Measurements from ENCODE around the gene ERGIC3.

Gene ERGIC3

DNA sequence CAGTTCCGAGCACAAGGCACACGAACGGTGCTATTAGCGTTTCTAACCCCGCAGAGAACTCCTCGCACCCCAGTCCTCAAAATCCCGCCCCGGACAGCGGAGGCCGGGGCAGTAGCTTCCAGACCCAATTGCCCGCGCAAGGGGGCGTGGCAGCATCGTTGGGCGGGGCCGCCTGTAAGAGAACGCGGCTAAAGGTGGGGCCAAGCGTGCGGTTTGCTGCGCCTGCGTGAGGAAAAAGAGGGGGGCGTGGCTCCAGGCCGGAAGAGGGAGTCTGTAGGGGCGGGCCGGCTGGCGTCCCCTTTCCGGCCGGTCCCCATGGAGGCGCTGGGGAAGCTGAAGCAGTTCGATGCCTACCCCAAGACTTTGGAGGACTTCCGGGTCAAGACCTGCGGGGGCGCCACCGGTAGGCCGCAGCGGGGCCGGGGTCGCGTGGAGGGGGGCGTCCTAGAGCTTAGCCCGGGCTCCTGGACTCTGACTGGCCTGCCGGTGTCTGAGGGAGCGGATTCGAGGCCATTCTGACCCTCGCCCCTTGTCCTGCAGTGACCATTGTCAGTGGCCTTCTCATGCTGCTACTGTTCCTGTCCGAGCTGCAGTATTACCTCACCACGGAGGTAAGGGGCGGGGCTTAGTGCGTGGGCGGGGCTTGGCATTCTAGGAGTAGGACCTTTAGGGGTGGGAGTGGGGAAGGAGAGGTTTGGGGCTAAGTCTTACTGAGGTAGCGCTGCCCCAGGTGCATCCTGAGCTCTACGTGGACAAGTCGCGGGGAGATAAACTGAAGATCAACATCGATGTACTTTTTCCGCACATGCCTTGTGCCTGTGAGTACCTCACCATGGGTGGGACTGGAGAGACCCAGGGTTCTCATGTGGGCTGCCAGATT, at the start of gene ERGIC3:
Gene ERGIC3, plus strand, starts transcription at position 296 of the 880 bp plus-strand sequence. Its CDS starts 20 bp downstream, at position 316.
- peak; percentile 88 for DNase-seq (ENCODE audit: low read depth, low spot score)

DNA sequence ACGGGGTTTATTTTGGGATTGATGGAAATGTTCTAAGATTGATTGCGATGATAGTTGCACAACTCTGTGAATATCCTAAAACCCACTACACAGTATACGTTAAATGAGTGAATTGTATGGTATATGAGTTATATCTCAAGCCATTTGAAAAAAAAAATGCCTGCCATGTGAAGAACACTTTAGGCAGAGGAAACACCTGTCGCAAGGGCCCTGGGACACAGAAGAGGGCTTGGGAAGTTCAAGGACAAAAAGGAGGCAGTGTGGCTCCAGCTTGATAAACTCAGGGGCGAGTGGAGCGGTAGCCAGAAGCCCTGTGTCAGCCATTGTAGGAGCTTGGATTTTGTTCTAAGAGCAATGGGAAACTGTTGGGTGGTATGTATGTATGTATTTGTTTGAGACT, 49.5 kb upstream of the ERGIC3 start:
- no peak for DNase-seq (ENCODE audit: low read depth, low spot score)

DNA sequence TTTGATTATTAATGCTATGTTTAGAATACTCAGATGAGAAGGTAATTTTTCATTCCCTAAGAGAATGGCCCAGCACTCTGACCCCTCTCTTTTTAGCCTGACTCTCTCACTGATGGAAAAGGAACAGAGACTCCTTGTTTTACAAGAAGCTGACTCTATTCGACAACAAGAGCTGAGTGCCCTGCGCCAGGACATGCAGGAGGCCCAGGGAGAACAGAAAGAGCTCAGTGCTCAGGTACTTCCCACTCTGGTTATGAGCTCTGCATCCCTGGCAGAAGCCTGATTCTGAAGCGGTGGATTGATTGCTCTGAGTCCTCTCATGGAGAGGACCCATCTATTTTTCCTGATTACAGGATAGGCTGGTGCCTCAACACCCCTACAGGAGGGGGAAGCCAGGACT, 45.4 kb upstream of the ERGIC3 start:
- no peak for DNase-seq (ENCODE audit: low read depth, low spot score)

DNA sequence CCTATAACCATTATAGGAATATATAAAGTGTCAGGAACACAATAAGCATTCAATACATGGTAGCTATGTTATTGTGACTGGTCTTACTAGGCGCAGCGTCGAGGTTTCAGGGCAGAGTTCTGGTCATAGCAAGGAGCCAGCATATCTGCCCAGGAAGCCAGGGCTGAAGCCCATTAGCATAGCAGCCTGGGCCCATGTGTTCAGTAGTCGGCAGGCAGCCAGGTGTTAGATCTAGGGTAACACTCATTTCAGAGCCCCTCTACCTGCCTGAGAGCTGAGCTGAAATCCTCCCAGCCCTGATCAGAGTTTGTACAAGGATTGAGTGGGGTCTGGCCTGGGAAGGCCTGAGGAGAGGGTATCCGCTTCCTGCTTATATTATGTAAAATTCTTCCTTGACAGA, 44.6 kb upstream of the ERGIC3 start:
- DNase-seq (ENCODE audit: low read depth, low spot score), result no peak

DNA sequence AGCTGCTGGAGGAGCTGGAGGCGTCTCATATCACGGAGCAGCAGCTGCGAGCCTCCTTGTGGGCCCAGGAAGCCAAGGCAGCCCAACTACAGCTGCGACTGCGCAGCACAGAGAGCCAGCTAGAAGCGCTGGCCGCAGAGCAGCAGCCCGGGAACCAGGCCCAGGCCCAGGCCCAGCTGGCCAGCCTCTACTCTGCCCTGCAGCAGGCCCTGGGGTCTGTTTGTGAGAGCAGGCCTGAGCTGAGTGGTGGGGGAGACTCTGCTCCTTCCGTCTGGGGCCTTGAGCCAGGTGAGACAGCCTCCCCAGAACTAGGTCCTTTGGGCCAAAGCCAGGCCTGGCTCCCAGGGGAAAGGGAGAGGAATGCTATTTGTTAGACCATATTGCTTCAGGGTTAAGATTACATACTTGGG, 44.1 kb upstream of the ERGIC3 start:
- DNase-seq (ENCODE audit: low read depth, low spot score), result no peak

DNA sequence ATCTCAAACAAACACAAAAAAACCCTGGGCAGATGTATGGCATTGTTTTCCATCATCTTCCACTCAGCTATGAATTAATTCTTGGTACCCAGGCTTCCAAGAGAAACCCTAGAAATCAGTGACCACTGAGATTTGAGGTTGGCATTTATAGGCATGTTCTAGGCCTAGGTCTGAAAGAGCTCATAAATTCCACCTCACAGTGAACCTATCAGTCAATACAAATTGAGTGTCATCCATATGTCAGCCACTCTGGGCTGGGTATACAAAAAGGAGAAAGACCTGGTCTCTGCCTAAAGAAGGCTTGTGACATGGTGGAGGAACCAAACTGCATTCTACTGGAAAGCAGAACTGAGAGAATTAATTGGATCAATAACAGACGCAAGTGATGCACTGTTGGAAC, 42.6 kb upstream of the ERGIC3 start:
- DNase-seq (ENCODE audit: low read depth, low spot score), result no peak

DNA sequence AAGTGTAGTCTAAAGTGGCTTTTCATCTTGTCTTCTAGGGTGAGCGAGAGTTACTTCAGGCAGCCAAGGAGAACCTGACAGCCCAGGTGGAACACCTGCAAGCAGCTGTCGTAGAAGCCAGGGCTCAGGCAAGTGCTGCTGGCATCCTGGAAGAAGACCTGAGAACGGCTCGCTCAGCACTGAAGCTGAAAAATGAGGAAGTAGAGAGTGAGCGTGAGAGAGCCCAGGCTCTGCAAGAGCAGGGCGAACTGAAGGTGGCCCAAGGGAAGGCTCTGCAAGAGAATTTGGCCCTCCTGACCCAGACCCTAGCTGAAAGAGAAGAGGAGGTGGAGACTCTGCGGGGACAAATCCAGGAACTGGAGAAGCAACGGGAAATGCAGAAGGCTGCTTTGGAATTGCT, 39.5 kb upstream of the ERGIC3 start:
- DNase-seq (ENCODE audit: low read depth, low spot score), result no peak

DNA sequence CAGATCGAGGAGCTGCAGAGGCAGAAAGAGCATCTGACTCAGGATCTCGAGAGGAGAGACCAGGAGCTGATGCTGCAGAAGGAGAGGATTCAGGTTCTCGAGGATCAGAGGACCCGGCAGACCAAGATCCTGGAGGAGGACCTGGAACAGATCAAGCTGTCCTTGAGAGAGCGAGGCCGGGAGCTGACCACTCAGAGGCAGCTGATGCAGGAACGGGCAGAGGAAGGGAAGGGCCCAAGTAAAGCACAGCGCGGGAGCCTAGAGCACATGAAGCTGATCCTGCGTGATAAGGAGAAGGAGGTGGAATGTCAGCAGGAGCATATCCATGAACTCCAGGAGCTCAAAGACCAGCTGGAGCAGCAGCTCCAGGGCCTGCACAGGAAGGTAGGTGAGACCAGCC, 38.6 kb upstream of the ERGIC3 start:
- DNase-seq (ENCODE audit: low read depth, low spot score), result no peak

DNA sequence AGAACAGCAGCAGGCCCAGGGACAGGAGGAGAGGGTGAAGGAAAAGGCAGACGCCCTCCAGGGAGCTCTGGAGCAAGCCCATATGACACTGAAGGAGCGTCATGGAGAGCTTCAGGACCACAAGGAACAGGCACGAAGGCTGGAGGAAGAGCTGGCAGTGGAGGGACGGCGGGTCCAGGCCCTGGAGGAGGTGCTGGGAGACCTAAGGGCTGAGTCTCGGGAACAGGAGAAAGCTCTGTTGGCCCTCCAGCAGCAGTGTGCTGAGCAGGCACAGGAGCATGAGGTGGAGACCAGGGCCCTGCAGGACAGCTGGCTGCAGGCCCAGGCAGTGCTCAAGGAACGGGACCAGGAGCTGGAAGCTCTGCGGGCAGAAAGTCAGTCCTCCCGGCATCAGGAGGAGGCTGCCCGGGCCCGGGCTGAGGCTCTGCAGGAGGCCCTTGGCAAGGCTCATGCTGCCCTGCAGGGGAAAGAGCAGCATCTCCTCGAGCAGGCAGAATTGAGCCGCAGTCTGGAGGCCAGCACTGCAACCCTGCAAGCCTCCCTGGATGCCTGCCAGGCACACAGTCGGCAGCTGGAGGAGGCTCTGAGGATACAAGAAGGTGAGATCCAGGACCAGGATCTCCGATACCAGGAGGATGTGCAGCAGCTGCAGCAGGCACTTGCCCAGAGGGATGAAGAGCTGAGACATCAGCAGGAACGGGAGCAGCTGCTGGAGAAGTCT, 37.9 kb upstream of the ERGIC3 start:
- DNase-seq (ENCODE audit: low read depth, low spot score), result no peak

DNA sequence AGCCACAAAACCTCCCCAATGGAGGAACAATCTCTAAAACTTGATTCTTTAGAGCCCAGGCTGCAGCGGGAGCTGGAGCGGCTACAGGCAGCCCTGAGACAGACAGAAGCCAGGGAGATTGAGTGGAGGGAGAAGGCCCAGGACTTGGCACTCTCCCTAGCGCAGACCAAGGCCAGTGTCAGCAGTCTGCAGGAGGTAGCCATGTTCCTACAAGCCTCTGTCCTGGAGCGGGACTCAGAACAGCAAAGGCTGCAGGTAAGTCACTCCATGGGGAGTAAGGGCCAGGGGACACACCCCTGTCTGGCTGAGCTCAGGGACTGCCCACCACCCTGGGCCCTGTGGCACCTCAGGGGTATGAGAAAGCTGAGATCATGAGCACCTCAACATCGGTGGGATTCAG, 37.1 kb upstream of the ERGIC3 start:
- DNase-seq (ENCODE audit: low read depth, low spot score), result no peak

DNA sequence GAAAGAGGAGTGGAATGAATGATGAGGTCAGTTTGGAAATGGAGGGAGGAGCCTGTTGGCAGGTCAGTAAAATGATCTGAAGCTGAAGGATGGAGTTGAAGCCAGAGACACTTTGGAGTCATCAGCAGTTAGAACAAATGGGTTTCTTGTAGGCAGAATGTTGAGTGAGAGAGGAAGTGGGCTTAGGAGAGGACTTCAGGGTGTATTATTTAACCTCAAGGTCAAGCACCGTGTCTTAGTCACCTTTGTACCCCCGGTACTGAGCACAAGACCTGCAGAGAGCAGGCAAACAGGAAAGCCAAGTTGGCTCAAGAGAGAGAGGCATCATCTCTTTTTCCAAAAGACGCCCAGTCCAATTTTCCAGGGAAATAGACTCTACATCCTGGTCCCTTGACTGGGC, 35.7 kb upstream of the ERGIC3 start:
- no peak for DNase-seq (ENCODE audit: low read depth, low spot score)

DNA sequence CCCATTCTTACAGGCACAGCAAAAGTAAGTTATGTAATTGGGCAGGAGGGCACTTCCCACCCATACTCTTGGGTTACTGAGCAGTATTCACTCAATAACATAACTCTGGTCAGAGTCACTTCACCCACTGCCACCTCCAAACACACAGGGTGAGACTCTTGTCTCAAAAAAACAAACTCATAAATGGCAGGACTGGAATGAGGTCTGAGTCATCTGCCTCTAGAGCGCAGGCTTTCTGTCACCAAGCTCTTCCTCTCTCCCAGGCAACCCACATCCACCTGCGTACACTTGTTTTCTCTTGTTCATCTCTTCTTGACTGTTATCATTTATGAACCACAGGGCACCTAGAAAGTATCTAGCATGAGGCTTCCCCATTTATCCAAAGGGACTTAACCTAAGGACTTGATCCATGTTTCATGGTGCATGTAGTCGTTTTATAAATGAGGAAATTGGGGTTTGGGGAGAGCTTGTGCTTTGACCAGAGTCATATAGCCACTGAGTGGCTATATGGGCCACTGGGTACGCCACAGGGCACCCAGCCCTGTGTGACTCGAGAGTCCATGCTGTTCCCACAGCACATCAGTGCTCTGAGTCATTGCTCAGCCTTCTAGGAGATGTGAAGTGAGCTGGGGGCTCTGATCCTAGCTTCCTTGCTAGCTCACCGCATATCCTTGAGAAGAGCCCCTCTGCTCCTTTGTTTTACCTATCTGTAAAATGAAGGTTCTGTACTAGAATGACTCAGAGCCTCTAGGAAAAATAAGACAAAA, 34.8 kb upstream of the ERGIC3 start:
- no peak for DNase-seq (ENCODE audit: low read depth, low spot score)

DNA sequence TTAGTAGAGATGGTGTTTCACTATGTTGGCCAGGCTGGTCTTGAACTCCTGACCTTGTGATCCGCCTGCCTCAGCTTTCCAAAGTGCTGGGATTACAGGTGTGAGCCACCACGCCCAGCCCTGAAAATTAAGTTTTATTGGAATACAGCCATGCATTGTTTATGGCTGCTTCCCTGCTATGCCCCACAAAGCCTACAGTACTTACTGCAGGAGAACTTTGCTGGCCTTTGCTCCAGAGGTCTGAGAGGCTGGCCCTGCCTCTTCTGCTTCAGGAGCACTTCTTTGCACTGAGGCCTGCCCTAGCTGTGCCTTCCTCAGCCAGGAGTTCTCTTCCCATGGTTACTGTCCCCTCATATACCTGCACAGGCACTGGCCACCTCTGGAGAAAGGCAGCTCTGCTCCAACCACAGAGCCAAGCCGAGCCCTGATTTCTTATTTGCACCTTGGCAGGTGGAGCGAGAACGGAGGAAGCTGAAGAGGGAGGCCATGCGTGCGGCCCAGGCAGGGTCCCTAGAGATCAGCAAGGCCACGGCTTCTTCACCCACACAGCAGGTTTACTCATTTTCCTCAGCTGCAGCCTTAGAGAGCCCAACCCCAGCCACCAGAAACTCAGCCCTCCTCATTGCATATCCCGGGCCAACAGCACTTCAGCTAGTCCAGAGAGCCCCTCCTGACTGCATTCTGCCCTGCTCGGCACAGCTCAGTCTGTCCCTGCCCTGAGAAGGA, 33.2 kb upstream of the ERGIC3 start:
- no peak for DNase-seq (ENCODE audit: low read depth, low spot score)

DNA sequence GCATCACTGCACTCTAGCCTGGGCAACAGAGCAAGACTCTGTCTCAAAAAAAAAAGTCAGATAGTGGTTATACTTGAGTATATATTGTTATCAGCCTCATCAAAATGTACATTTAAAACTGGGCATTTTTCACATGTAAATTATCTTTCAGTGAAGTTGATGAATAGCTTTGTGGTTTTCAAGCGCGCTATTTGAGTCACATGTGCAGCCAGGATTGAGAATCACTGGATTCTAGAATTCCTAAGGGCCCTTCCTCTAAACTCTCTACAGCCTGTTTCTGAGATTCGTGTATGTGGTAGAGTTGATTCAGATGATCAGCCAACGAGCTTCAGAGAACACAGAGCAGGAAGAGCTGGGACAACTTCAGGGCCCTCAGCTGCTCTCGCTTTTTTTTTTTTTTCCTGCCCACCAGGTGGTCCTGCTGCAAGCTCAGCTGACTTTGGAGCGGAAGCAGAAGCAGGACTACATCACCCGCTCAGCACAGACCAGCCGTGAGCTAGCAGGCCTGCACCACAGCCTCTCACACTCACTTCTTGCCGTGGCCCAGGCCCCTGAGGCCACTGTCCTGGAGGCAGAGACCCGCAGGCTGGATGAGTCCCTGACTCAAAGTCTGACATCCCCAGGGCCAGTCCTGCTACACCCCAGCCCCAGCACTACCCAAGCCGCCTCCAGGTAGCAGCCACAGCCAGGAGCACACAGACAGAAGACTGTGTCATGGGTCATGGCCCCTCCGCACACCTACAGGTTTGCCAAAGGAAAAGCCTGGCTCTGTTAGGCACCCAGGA, 30.7 kb upstream of the ERGIC3 start:
- no peak for DNase-seq (ENCODE audit: low read depth, low spot score)

DNA sequence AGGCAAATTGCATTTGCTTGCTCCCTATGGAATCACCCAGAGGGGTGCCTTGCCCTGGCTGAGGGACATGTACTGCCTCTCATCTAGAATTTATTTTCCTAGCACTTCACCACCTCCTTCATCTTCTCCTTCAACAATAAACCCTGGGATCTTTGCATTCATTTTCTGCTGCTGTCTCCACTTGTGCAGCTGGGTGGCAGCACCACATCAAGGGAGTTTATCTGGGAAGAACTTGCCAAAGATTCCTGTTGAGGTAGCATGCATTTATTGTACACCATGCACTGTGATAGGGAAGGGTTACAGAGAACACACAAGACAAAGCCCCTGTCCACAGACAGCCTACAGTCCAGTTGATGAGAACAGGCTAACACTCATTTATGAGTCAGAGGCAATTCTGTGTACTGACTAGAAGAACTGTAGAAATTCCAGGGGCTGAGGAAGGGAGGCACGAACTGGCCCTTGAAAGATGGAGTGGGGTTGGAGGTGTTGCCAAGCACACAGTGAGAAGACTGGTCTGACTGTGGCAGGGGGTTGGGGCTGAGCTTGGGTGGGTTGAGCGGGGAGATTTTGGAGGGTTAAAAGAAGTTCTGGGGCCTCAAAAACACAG, 30.0 kb upstream of the ERGIC3 start:
- no peak for DNase-seq (ENCODE audit: low read depth, low spot score)

DNA sequence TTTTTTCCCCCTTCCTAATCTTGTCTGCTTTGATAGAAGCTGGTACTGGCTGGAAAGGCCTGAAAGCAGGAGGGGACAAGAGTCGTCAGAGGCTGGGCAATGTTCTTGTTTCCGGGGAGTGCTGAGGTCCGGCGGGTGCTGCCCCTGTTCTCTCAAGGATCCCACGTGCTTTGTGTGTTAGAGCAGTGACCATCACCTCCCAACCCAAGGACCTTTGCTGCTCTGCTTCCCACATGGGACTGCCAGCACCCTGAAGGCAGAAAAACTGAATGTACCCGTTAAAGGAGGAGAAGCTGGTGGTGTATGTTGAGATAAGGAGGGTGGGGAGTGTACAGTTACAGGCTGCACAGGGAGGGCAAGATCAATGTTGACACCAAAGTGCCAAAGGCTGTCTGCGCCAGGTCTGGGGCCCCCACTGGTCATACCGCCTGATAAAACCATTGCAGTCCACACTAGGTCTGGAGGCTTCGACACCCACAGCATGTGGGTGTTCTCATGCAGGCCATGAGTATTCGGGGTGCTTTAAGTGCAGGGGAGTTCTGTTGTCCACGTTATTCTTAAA, 27.4 kb upstream of the ERGIC3 start:
- no peak for DNase-seq (ENCODE audit: low read depth, low spot score)

DNA sequence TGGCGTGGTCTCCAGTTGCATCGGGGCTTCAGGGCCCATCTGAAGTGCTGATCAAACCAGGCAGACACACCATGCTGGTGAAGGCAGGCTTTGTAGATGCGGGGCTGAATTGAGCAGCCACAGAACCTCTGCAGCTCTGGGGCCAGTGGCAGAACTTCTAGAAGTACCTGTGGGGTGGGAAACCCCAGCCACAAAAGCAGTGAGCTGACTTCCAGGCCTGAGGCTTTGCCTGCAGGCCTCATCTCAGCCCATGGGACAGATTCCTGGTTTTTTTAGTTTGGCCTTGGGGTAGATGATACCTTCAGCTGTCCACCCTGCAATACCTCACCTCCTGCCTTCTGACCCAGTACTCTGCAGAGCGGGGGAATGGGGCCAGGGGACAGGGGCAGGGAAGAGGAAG, 26.5 kb upstream of the ERGIC3 start:
- no peak for DNase-seq (ENCODE audit: low read depth, low spot score)

DNA sequence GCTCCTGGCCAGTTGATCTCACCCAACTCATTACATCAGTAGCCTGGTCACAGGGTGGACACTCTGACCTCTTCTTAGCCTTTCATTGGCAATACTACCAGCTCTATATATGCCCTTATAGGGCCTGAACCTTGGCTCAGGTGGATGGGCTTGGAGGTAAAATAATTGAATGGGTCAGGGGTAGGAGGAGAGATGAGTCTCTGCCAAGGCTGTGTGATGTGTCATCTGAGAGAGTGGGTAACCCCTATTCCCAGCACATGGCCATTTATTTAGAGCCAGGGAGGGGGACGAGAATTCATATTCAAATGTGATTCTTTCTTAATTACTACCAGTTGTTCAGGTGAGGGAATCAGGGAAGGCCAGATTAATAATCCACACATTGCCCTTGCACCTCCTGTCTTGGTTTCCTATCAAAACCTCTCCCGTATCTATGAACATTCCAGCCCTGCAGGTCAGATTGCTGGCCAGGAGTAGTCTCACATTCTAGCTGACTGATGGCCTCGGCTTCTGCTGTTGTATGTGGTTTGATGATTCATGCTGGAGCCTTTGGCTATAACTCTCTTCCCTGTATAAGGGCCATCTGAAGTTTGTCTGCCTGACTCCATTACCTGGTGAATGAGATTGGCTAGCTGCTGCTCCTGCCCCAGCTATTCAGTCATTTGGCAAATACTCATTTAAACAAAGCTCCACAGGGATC, 25.8 kb upstream of the ERGIC3 start:
- no peak for DNase-seq (ENCODE audit: low read depth, low spot score)

DNA sequence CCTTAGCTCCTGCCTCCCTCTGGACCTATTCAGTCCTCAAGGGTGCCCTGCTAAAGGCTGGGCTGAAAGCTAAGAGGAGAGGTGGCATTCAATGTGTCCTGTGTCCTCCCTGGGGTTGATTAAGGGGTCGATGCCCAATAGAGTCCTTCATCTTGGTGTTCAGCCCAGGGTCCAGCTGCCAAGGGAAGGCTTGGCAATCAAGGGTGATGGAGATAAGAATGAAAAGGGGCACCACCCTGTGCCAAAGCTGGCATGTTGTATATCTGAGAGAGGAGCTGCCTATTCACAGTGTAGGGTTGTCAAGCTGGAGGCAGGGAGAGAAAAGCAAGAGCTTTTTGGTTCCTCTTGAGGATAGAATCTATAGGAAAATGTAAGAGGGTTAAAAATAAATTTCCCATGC, 24.8 kb upstream of the ERGIC3 start:
- no peak for DNase-seq (ENCODE audit: low read depth, low spot score)
